HG03045 (cell line): ENCODE results near the gene AQP3.
"Not testable (repeated sequence)": the region's sequence is repeated elsewhere in the genome, so short reads cannot be mapped to it uniquely, and the experiment has no call there.

Source experiments
- ATAC-seq: cut with Tn5 transposase; IDR thresholded peaks from one replicate; pipeline ENCODE4 v1.9.1; 2021; ENCODE audit warnings: mild to moderate bottlenecking, moderate library complexity; ENCODE audit not compliant: unreplicated experiment

The AQP3 gene

DNA sequence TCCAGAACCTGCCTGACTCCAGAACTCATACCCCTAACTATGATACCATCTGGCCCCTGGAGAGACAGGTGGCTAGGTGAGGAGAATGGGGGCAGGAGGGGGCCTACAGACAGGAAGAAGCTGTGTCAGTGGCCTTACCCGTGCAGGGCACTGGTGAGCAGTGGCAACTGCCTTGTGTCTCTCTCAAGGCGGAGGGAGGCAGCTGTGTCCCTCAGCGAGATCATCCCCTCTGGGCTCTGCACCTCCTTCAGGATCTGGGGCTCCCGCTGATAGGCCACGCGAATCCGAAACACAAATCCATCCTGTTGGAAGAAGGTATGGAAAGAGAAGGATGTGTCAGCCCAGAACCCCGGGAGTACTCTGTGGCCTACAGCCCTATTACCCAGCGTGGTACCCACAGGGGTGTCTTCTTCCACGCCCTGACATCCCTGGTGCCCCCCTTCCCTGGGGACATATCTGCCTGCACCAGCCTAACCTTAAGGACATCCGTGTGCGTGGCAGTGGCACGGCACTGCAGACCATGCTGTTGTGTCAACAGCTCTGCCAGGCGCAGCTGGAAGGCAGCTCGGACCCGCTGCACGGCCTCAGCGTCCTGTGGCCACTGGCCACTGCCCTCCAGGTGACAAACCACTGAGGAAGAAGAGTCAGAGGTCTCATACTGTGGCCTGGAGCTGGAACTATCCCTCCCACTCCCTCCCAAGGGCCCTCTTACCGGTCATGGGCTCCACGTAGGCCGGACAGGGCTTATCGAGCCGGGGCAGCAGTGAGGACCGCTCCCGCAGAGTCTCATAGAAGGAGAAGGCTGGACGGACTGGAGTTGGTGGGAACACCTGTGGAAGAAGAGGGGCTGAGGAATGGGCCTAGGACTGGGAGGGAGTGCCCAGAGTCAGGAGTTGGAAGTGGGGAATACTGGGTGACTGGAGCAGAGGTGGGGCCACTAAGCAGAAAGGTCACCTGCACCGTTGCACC lies 18.5 kb upstream of the AQP3 start:
- ATAC-seq, result no peak

DNA sequence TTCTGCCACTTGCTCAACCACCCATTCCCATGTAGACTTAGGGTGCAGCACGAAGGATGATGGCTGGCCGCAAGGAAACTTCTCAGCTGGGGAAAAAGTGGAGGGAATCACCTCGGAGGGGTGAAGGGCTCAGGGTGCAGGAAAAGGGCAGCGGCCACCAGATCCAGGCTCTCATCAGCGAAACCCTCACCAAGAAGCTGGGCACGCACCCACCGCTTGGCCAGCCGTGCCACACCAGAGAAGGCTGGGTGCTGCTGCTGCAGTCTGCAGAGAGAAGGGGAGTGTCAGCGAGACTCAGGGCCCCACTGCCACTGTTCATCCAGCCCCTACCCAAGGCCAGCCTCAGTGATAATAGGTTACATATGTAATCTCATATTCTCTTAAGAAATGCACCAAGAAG lies 17.7 kb upstream of the AQP3 start:
- no peak for ATAC-seq

DNA sequence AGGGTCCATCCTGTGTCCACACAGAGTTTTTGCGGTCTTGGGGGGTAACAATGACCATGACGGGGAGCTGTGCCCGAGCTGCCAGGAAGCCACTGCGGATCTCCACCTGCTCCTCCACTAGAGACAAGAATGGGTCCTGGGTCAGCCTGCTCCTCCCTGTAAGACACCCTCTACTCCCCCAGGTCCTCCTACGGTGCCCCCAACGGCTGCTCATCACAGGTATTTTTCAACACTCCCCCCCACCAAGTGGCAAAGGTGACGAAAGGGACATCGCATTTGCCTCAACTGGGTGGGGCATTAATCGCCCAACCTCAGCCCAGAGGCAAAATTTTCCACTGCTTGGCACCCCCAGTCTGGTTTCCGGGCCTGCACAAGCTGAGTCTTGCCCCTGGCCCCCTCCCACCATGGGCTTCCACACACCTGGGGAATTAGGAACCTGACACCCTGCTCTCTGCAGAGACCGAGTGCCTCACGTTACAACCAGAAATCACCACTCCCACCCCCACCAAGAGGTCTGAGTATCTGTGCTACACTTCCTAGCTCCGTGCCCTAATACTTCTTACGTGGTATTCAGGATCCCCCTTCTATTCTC lies 16.7 kb upstream of the AQP3 start:
- no peak for ATAC-seq

DNA sequence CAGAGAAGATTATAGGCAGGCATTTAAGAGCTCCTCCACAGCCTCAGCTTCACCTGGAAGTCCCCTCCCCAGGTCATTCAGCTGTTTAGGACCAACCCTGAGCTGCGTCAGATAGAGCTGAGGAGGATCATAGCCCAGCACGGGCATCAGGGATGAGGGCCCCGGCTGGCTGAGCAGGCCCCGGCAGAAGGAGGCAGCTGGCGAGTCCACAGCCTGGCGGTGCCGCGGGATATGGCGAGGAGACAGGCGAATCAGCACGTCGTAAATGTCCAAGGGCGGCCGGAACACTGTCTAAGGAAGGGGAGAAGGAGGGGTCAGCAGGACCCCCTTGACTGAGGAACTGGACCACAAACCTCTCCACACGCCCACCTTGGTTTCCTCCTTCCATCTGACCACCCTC lies 15.8 kb upstream of the AQP3 start:
- ATAC-seq, result no peak

DNA sequence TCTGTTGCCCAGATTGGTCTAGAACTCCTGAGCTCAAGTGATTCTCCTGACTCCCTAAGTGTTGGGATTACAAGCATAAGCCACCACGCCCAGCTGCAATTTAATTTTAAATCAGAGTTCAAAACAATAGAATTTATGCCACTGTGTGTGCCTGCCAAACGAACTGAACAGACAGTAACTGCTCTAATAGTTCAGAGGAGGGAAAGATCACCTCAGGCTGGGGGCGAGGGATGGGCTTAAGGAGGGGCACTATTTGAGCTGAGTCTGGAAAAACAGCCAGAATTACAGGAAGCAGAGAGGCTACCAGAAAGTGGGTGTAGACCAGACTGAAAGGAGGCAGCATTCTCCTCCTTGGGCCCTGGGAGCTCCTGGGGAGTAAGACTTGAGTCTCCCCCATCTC lies 14.1 kb upstream of the AQP3 start:
- ATAC-seq, result no peak

DNA sequence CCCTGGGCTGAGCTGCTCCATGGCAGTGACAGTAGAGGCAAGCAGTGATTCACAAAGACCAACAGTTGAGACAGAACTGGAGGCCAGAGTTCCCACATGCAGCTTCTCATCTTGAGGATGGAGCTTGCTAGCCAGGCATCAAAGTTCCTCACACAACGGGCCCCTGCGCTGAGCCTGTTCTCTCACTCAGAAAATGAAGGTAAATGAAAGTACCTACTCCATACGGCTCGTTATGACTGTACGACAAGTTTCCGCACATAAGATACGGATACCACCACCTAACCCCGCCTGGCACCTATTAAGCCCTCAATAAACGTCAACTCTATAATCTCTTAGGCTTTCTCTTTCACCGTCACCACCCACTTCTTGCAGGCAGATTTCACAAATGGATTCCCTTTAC lies 13.5 kb upstream of the AQP3 start:
- no peak for ATAC-seq

DNA sequence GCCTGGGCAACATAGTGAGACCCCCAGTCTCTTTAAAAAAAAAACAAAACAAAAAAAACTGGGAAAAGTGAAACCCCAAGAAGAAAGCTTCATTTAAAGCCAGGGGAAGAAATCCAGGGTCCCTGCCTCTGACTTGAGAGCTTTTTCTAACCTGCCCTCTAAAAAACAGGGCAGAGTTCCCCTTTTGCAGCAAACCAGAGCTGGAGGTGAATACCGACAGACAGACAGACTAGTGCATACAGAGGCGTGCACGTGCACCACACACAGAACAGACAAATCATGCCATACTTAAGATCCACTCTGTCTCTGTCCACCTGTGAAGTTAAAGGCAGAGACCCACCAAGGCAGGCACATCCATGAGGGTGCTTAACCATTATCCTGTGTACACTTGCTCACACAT lies 11.7 kb upstream of the AQP3 start:
- no peak for ATAC-seq

DNA sequence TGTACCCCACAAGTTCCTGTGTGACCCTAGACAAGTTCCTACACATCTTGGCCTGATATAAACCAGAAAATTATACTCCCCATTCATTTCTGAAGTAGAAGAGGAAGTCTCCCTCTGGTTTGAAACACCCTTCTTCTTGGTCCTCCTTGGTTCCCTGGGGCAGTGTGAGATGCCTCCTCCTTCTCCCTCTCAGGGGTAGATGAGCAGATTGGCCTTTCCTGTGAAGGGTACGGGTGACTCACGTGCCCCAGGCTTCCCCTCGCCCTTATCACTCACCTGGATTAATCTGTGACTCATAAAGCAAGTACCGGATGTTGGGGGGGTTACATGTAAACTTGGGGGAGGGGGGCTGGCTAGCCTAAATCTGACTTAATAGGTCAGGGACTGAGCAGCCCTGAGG lies 11.1 kb upstream of the AQP3 start:
- no peak for ATAC-seq

DNA sequence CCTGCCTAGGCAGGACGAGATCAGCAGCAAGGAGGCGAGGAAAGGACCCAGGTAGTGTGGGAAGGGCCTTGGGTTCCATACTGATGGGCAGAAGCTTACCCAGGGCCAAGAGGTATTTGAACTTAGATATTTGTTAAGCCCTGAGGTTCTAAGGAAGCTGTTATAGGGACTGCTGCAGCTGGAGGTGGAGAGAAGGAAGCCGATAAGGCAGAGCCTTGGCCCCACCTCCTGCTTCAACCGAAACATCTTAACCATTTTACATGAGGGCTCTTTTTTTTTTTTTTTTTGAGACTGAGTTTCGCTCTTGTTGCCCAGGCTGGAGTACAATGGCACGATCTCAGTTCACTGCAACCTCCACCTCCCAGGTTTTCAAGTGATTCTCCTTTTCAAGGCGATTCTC lies 8.6 kb upstream of the AQP3 start:
- no peak for ATAC-seq

DNA sequence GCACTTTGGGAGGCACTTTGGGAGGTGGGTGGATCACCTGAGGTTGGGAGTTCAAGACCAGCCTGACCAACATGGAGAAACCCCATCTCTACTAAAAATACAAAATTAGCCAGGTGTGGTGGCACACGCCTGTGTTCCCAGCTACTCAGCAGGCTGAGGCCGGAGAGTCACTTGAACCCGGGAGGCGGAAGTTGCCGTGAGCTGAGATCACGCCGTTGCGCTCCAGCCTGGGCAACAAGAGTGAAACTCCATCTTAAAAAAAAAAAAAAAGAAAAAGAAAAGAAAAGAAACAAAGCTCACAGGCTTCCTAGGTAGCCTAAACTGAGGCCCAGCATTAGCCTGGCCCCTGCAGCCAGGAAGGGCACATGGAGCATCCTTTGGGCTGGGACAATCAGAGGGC lies 8.1 kb upstream of the AQP3 start:
- ATAC-seq, result not testable (repeated sequence)

DNA sequence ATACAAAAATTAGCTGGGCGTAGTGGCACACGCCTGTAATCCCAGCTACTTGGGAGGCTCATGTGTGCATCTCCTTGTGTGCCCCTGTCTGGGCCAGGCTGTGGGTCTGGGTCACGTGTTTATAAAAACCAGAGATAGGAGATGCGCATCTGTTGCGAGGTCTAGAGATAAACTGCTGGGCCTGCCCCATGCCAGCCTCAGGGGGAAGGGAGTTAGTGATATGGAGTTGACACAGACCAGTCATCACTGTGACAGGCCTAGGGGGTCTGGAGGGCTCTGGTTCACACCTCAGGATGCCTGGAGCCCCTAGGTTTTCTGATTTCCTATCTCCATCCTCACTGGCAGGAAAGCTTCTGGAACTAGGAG lies 7.3 kb upstream of the AQP3 start:
- not testable (repeated sequence) for ATAC-seq

DNA sequence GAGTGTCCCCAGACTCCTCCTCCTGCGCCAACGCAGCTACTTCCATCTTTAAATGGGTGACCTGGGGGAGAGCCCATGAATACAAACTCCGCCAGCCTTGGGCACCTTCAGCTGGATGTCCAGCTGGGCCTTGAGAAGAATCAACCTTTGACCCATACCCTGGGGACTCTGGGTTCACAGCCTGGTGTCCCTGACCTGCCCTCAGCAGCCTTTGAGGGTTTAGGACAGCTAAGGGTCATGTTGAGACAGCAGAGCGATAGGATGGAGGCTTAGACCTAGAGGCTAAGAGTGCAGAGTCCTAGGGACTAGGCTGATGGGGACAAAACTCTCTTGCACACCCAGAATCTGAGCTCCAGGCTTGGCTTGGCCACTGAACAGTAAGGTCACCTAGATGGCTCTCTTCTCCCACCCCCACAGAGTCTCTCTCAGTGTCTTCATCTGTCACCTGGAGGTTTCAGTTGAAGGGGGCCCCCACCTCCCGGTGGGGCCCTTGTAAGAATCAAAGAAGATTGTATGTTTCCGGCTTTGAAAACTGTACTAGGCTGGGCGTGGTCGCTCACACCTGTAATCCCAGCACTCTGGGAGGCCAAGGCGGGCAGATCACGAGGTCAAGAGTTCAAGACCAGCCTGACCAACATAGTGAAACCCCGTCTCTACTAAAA lies 6.7 kb upstream of the AQP3 start:
- ATAC-seq, result no peak

DNA sequence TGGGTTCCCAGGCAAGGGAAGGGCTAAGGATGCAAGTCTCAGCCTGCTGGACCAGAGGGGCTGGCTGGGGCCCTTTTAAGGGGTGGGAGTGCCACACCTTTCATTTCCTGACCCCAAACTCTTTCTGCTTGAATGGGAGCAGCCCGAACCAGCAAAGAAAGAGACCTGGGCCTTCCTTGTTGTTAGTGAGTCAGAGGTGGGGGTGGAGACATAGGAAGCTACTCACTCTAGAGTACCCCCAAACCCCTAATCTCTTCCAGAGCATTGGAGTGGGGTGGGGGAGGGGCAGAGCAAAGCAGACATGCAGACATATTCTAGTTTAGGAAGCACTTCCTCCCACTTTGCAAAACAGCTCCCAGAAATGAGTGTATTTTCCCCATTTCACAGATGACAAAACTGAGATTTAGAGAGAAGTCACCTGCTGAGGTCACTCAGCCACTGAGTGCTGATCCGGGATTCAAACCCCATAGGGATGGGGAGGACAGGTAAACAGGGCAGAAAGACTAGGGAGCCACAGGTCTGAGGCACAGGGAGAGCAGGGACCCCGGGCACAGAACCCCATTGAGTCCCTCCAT lies 6.0 kb upstream of the AQP3 start:
- no peak for ATAC-seq

DNA sequence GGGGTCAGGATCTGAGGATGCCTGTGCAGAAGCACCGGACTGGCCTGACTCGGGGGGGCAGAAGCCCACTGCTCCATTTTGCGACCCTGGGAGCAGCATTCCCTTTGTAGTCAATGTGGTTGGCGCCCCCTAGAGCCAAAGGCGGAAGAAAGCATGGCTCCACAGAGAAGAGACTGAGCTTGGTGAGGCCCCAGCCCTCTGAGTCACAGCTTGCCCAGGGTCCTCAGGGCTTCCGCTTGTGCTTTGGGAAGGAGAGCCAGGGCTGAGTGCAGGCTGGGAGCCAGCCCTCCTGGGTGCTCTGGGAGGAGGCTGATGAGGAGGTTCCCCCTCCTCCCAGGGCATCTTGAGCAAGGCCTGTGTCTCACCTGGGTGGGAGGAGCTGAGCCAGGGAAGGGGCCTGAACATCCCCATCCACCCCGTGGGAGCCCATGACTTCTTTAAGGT lies 5.5 kb upstream of the AQP3 start:
- ATAC-seq, result no peak

DNA sequence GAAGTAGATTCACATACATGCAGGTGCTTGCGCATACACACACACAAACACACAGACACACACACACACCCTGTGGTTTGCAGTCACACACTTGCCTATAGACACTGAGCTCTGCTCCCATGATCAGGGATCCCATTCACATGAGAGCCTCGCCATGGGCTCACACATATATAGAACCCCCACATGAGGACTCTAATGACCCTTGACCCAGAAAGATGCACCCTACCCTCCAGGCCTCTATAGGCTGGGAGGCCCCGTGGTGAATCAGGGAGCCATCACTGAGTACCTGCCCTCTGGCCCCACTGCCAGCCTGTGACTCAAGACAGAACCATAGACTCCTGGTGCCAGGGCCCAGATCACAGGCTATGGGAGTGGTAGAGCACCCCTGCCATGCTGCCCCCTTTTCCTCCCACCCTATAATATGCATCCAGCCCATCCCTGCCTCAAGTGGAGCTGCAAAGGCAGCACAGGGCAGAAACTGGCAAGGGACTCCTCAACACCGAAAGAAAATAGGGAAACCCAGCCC lies 3.3 kb upstream of the AQP3 start:
- ATAC-seq, result no peak

DNA sequence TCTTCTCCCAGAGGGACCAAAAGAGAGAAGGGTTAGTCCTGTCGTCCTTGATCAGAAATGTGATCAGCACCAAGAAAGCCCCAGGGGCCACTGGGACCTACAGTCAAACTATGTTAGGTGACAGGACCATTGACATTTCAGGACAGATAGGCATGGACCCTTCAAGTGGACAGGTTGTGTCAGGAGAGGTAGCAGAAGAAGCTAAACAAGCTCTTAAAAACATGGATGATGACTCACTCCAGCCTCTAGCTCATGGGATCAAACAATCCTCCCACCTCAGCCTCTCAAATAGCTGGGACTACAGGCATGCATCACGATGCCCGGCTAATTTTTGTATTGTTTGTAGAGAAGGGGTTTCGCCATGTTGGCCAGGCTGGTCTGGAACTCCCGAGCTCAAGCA lies 2.3 kb upstream of the AQP3 start:
- no peak for ATAC-seq

DNA sequence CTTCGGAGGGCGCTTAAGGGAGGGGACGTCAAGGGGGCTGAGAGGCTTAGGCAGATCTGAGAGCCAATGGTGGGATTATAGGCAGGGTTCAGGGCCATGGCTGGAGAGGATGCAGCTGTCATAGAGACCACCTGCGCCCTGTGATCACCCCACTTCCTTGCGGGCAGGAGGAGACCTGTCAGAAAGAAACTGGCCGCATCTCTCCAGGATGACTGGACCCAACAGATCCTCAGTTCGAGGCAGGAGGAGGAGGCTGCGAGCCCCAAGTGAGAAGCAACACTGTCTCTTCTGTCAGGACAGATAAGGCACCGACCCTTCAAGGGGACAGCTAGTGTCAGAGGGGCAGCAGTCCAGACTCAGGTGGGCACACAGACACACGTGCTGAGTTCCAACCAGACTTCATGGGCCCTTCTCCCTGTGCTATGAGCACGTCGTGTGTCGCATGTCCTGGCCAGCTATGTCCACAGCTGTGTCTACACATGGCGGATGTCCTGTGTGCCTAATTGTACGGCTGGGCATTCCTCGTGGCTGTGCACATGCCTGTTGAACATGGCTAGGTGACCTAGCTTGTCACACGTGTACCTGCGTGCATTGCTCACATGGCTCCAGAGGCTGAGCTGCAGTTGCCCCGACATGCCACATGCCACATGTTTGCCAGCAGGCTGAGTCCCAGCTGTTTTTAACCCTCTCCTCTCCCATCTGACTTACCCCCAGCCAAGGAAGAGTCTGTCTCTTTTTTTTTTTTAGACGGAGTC lies 583 bp upstream of the AQP3 start:
- ATAC-seq, result peak; percentile 3

DNA sequence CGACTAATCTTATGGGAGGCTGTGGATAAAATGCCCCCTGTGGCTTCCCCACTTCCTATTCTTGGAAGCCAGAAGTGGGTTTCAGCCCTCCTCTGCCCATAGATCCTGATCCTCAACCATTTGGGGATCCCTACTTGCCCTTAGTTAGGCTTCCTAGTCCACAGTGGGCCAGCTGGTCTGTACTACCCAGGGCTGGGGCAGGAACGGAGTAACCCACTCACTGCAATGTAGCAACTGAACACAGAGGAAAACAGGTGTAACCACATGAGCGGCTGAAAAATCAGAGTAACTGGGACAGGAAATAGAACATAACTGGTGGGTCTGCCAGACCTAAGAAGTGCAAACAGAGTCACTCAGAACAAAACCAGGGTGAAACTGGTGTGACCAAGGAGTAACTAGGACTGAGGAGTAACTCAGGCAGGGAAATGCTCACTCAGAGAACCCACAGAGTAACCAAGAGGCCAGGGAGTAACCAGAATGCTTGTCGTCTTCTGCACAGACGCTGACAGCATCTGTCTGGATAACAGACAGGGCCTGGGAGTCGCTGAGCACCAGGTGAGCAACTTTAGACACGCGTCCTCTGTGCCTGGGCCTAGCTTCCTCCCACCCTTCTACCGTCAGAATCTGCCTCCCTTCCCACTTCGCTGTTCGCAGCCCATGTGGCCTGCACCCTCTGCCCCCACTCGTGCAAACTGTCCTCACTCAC lies 1.0 kb downstream of the AQP3 start:
- ATAC-seq, result peak; percentile 69

DNA sequence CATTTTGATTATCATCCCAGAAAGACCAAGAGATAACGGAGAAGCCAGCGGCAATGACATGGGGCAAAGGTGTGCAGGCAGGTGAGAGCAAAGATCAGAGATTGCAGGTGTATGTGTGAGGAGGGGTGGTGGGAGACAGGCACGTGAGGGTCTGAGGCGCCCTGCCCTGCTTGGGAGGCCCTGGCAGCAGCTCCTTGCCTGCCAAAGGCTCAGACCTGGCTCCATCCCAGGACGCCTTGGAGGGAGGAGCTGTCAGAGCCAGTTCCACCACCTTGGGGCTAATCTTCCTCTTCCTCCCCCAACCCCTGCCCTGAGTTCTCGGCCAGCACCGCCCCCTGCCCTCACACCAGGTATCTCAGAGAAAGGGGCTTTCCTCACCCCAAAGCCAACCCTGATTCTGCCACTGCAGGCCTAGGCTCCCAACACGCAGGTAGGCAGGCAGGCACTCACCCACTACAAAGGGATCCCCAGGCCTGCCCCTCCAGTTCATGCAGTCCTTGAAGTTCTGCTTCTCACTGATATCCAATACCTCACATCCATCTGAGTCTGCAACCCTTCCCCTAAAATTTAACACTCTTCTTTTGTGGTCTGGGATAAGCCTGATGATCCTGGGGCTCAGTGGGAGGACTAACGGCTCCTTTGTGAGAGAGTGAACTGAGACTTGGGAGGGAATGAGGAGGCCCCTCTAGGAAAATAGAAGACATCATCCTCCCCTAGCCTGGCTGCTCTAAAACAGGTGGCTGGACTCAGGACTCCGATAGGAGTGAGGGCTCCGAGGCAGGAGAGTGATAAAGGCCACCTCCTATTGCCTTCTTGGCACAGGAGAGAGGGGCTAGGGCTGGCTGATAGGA lies 1.8 kb downstream of the AQP3 start:
- no peak for ATAC-seq
